Ishikawa (cell line): ENCODE data around the gene TXK.

Experiments
- CEBPB ChIP-seq: IDR thresholded peaks from 2 replicates; pipeline ENCODE4 v1.6.1; 2012
- CREB1 ChIP-seq: IDR thresholded peaks from 2 replicates; pipeline ENCODE4 v1.6.1; 2012; ENCODE audit warnings: low read depth
- EGR1 ChIP-seq: IDR thresholded peaks from 2 replicates; pipeline ENCODE4 v1.6.1; 2012
- EP300 ChIP-seq: IDR thresholded peaks from 2 replicates; pipeline ENCODE4 v1.6.1; 2012; ENCODE audit warnings: borderline replicate concordance
- FOXM1 ChIP-seq: IDR thresholded peaks from 2 replicates; pipeline ENCODE4 v1.6.1; 2012; ENCODE audit warnings: low read depth, borderline replicate concordance
- MAX ChIP-seq: IDR thresholded peaks from 2 replicates; pipeline ENCODE4 v1.6.1; 2012
- NFIC ChIP-seq: IDR thresholded peaks from 2 replicates; pipeline ENCODE4 v1.6.1; 2012
- RAD21 ChIP-seq: IDR thresholded peaks from 2 replicates; pipeline ENCODE4 v1.6.1; 2012; ENCODE audit warnings: low read depth
- TAF1 ChIP-seq: IDR thresholded peaks from 2 replicates; pipeline ENCODE4 v1.6.1; 2012; ENCODE audit warnings: low read depth, mild to moderate bottlenecking
- TCF12 ChIP-seq: IDR thresholded peaks from 2 replicates; pipeline ENCODE4 v1.6.1; 2012; ENCODE audit warnings: low read depth
- TEAD4 ChIP-seq: IDR thresholded peaks from 2 replicates; pipeline ENCODE4 v1.6.1; 2012
- YY1 ChIP-seq: IDR thresholded peaks from 2 replicates; pipeline ENCODE4 v1.6.1; 2012; ENCODE audit warnings: low read depth
- ZBTB7A ChIP-seq: IDR thresholded peaks from 2 replicates; pipeline ENCODE4 v1.6.1; 2012; ENCODE audit warnings: low read depth
- TF ChIP-seq, protein P1 (sequence below): IDR thresholded peaks from 2 replicates; pipeline ENCODE4 v1.6.1; 2012; ENCODE audit warnings: low read depth, mild to moderate bottlenecking
- TF ChIP-seq, protein P2 (sequence below): IDR thresholded peaks from 2 replicates; pipeline ENCODE4 v1.6.1; 2012

Gene TXK

DNA sequence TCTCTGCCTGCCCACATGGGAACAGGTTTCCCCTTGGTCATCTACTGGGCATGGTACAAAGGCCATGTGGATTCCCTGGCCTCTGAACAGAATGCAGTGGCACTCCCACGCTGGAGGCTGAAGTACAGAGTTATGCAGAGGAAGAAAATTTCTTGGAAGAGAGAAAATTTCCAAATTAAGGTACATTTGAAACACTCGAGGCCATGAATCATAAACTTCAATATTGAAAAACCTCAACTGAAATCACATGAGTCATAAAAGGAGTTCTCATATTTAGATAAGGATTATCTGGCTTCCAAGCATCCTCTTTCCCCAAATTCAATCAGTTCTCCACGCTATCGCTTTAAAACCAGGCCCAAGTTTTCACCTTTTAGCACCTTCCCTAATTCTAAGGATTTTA lies 28.1 kb upstream of the TXK start:
- TF ChIP-seq TEAD4 = no peak
- no peak for TF ChIP-seq ZBTB7A
- no peak for TF ChIP-seq YY1
- TF ChIP-seq TAF1 = no peak
- TF ChIP-seq MAX = no peak
- TF ChIP-seq FOXM1 = no peak
- TF ChIP-seq, protein P1, sequence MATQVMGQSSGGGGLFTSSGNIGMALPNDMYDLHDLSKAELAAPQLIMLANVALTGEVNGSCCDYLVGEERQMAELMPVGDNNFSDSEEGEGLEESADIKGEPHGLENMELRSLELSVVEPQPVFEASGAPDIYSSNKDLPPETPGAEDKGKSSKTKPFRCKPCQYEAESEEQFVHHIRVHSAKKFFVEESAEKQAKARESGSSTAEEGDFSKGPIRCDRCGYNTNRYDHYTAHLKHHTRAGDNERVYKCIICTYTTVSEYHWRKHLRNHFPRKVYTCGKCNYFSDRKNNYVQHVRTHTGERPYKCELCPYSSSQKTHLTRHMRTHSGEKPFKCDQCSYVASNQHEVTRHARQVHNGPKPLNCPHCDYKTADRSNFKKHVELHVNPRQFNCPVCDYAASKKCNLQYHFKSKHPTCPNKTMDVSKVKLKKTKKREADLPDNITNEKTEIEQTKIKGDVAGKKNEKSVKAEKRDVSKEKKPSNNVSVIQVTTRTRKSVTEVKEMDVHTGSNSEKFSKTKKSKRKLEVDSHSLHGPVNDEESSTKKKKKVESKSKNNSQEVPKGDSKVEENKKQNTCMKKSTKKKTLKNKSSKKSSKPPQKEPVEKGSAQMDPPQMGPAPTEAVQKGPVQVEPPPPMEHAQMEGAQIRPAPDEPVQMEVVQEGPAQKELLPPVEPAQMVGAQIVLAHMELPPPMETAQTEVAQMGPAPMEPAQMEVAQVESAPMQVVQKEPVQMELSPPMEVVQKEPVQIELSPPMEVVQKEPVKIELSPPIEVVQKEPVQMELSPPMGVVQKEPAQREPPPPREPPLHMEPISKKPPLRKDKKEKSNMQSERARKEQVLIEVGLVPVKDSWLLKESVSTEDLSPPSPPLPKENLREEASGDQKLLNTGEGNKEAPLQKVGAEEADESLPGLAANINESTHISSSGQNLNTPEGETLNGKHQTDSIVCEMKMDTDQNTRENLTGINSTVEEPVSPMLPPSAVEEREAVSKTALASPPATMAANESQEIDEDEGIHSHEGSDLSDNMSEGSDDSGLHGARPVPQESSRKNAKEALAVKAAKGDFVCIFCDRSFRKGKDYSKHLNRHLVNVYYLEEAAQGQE = no peak
- no peak for TF ChIP-seq RAD21
- TF ChIP-seq CEBPB = no peak
- TF ChIP-seq TCF12 = no peak
- TF ChIP-seq NFIC = no peak

DNA sequence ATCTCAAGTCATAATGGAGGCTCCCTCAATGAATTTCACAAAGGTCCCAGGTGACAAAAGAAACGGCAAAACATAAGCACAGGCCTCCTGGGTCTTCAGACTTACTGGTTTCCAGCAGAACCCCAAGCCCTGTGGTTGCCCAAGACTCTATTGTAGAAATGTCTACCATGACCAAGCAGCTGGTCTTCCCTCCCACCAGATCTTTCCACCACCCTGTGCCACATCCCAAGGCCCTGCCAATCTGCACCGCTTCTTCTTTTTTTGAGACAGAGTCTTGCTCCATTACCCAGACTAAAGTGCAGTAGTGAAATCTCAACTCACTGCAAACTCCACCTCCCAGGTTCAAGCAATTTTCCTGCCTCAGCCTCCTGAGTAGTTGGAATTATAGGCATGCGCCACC lies 23.2 kb upstream of the TXK start:
- no peak for TF ChIP-seq NFIC
- no peak for TF ChIP-seq YY1
- TF ChIP-seq TEAD4 = no peak
- no peak for TF ChIP-seq TCF12
- TF ChIP-seq CREB1 = no peak
- no peak for TF ChIP-seq RAD21
- no peak for TF ChIP-seq EP300
- TF ChIP-seq MAX = no peak
- TF ChIP-seq FOXM1 = no peak
- TF ChIP-seq, protein P2, sequence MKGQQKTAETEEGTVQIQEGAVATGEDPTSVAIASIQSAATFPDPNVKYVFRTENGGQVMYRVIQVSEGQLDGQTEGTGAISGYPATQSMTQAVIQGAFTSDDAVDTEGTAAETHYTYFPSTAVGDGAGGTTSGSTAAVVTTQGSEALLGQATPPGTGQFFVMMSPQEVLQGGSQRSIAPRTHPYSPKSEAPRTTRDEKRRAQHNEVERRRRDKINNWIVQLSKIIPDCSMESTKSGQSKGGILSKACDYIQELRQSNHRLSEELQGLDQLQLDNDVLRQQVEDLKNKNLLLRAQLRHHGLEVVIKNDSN = no peak
- TF ChIP-seq TAF1 = no peak
- TF ChIP-seq, protein P1 = no peak
- no peak for TF ChIP-seq EGR1
- no peak for TF ChIP-seq ZBTB7A
- TF ChIP-seq CEBPB = no peak

GRCh38 chr4:48156423-48156822 lies 22.4 kb upstream of the TXK start:
- no peak for TF ChIP-seq FOXM1
- TF ChIP-seq MAX = no peak
- TF ChIP-seq, protein P1 = no peak
- no peak for TF ChIP-seq ZBTB7A
- TF ChIP-seq, protein P2 = no peak

DNA sequence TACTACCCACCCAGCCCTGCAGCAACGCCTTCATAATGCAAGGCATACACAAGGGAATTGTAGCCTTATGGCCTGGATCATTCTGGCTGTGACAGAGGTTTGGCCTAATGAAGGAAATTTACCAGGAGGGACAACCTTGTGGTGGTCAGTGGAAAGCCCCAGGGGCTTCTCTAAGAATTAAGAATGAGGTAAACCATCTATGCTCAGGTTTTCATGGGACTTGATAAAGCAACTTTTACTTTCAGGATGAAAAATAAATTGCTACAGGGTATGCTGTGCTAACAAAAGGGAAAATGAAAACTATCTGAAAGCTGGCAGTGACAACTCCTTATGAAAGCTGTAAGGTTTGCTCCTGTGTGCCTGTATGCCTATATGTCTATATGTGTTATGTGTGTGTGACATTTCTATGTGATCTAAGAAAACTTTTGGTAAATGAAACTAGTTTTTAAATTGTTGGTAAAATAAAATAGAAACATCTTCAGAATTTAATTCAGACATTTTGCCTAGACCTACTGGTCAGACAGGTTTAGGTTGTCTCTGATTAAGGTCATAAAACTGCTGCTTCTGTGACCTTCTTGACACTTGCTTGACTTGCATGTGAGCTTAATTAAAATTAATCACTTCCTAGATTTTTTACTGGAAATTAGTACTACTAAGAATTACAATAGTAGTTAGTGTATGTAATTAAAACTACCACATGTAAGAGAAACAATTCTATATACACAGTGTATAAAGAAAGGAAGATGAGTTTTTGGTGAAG lies 19.9 kb upstream of the TXK start:
- TF ChIP-seq TEAD4 = no peak
- no peak for TF ChIP-seq EGR1
- no peak for TF ChIP-seq CREB1
- no peak for TF ChIP-seq CEBPB
- no peak for TF ChIP-seq TAF1
- no peak for TF ChIP-seq RAD21
- no peak for TF ChIP-seq YY1
- TF ChIP-seq, protein P2 = no peak
- TF ChIP-seq MAX = no peak
- TF ChIP-seq ZBTB7A = no peak
- no peak for TF ChIP-seq EP300
- TF ChIP-seq NFIC = no peak
- TF ChIP-seq, protein P1 = no peak
